Measurements from ENCODE around the gene MAP3K12.
A peak's percentile ranks its signal among the peaks of the same experiment; 100 is the strongest.
"Not testable (repeated sequence)": the region's sequence is repeated elsewhere in the genome, so short reads cannot be mapped to it uniquely, and the experiment has no call there.

The MAP3K12 gene

DNA sequence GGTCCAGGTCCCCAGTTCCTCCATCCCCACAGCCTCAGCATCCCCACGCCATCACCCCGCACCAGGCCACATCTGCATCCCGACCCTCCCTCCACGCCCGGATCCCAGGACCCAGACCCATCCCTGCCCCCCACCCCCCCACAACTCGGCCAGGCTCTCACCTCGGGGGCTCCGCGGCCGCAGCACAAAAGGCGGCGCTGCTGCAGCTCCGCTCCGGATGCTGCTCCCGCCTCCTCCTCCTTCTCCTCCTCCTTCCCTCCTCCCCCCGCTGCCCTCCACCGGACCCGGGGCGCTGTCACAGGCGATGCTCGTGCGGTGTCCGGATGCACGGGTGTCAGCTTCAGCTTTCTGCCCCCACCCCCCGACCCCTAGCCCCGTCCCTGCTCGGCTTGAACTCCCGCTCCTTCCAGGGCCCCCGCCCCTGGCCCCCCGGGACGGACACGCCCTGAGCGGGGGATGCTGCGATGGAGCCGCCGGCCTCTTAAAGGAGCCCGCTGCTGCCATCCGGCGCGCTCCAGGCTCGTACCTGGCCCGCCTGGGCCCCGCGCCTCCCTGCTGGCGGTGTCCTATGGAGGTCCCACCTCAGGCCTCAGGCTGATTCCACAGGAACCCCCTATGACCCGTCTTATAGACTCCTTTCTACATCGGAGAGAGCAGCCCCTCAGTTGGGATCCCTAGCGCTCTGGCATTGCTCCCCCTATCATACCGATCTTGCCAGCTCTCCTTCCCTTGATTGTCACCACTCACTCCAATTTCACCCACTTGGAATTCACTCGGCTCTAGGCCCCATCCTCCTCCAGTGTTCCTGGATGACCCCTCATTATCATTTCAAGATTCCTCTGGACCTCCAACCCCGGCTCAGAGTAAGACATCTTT, at the start of gene MAP3K12:
Gene MAP3K12 (minus strand): TSS at position 193 of the 876 bp plus-strand sequence. CDS start 12,067 bp downstream, outside the sequence.
- Histone ChIP-seq H3K27me3 (no peaks in the 10 kb centered on the region), H3K36me3 (peaks cover 8 to 24% (median 15%) of the 10 kb centered on the region in 11 experiments; a peak in 20 of 22 replicates), H3K9me3 (replicated peaks in 1 of 11) (no peaks in the 10 kb centered on the region), H4K20me1 (peaks cover 0 to 18% (median 0%) of the 10 kb centered on the region in 11 experiments; a peak in 5 of 22 replicates), H3K4me1 (peaks cover 62 to 79% (median 73%) of the 10 kb centered on the region in 10 experiments), H3K4me2 (peak within 1 kb of the TSS; percentile 89 to 99 (median 95)), H3K9ac (peak within 1 kb of the TSS; percentile 85 to 97 (median 92)), H3K27ac (peak within 1 kb of the TSS; percentile 79 to 98 (median 96)), H3K4me3 (peak within 1 kb of the TSS; percentile 58 to 79 (median 67))
- TF ChIP-seq Cebpa-rat (IDR thresholded peaks at IDR 0.05): no peak

GRCh38 chr12:53548354-53548753, 49.1 kb upstream of the MAP3K12 start:
- H3K27me3 ChIP-seq; H3K4me2 ChIP-seq; H3K27ac ChIP-seq; H3K4me3 ChIP-seq; H3K9me3 ChIP-seq (replicated peaks in 1 of 11); H4K20me1 ChIP-seq; H3K9ac ChIP-seq: not testable (repeated sequence)
- Histone ChIP-seq H3K4me1 (peaks cover 0 to 18% (median 7%) of the 10 kb centered on the region in 10 experiments; a peak in 7 of 20 replicates), H3K36me3 (peaks cover 57 to 81% (median 64%) of the 10 kb centered on the region in 11 experiments)

DNA sequence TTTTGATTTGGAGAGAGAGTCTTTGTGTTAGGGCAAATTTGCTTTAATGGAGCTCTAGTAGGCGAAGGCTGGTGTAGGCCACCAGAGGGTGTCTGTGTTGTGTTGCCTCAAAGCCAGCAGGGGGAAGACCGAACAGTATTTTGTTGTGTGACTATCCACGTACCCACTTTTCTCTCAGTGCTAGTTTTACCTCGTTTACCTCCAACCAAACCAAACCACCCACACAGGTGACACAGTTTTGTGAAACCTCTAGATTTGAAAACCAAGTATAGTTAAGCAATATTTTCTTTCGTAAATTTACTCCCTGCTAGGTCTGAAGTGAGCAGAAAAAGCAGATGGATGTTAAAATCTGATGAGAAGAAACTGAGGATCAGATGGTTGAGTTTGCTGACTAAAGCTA, 44.3 kb upstream of the MAP3K12 start:
- Histone ChIP-seq H3K36me3 (peaks cover 60 to 80% (median 64%) of the 10 kb centered on the region in 11 experiments), H4K20me1 (peaks cover 0 to 10% (median 0%) of the 10 kb centered on the region in 11 experiments; a peak in 1 of 22 replicates), H3K9ac (peak overlapping the region in 8 of 11 experiments; percentile 2 to 45 (median 18); a peak in 9 of 22 replicates), H3K4me3 (no peak overlapping the region), H3K27ac (peak overlapping the region in 7 of 11 experiments; percentile 1 to 38 (median 29); a peak in 5 of 22 replicates), H3K27me3 (no peaks in the 10 kb centered on the region), H3K9me3 (replicated peaks in 1 of 11) (no peaks in the 10 kb centered on the region), H3K4me1 (peaks cover 9 to 22% (median 13%) of the 10 kb centered on the region in 10 experiments; a peak in 13 of 20 replicates), H3K4me2 (peak overlapping the region in 2 of 11 experiments; percentile 2 to 9; a peak in 1 of 22 replicates)
- TF ChIP-seq Cebpa-rat (IDR thresholded peaks at IDR 0.05): no peak

- Histone ChIP-seq H3K27me3 (no peaks in the 10 kb centered on the region), H3K4me3 (no peak overlapping the region), H3K9me3 (replicated peaks in 1 of 11) (no peaks in the 10 kb centered on the region), H3K36me3 (peaks cover 80 to 98% (median 90%) of the 10 kb centered on the region in 11 experiments), H3K4me2 (peak overlapping the region in 6 of 11 experiments; percentile 9 to 50 (median 42); a peak in 12 of 22 replicates), H4K20me1 (no peaks in the 10 kb centered on the region), H3K27ac (no peak overlapping the region), H3K4me1 (peaks cover 9 to 25% (median 11%) of the 10 kb centered on the region in 10 experiments; a peak in 14 of 20 replicates), H3K9ac (no peak overlapping the region)
- TF ChIP-seq Cebpa-rat (IDR thresholded peaks at IDR 0.05): no peak
Measured at GRCh38 chr12:53539526-53539925, 40.3 kb upstream of the MAP3K12 start.

DNA sequence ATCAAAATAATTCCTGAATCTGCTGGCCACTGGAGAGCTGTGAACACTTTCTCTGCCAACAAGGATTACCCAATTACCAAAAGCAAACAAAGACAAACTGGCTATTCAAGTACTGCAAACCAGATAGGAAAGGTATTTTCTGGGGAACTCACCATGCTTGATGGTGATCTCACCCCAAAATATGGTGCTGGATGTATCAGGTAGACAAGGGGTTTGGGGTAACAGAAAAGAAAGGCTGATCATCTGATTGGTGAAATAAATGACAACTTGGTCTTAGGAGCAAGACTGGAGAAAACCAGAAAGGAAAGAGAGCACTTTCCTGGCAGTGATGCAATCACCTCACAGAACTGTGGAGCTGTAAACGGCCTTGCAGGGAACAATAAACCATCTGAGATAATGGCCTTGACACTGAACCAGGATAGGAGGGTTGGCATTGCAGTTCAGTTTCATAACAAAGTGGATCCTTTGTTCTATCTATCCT, 39.0 kb upstream of the MAP3K12 start:
- Histone ChIP-seq H3K27ac (no peak overlapping the region), H3K36me3 (peaks cover 92 to 100% (median 99%) of the 10 kb centered on the region in 11 experiments), H3K4me1 (peaks cover 5 to 32% (median 10%) of the 10 kb centered on the region in 10 experiments; a peak in 15 of 20 replicates), H3K9ac (no peak overlapping the region), H3K4me2 (no peak overlapping the region), H3K4me3 (no peak overlapping the region), H4K20me1 (no peaks in the 10 kb centered on the region), H3K27me3 (no peaks in the 10 kb centered on the region), H3K9me3 (replicated peaks in 1 of 11) (no peaks in the 10 kb centered on the region)
- 0 out of 22 replicates have a peak, but pooled peaks of 1 of the 11 experiments have one; percentile 8 for TF ChIP-seq Cebpa-rat (IDR thresholded peaks at IDR 0.05)

- Histone ChIP-seq H3K36me3 (peaks cover 93 to 100% (median 100%) of the 10 kb centered on the region in 11 experiments), H3K9me3 (replicated peaks in 1 of 11) (no peaks in the 10 kb centered on the region), H4K20me1 (no peaks in the 10 kb centered on the region), H3K4me2 (no peak overlapping the region), H3K4me3 (no peak overlapping the region), H3K27me3 (no peaks in the 10 kb centered on the region), H3K9ac (no peak overlapping the region), H3K4me1 (peaks cover 5 to 38% (median 10%) of the 10 kb centered on the region in 10 experiments; a peak in 15 of 20 replicates), H3K27ac (no peak overlapping the region)
- TF ChIP-seq Cebpa-rat (IDR thresholded peaks at IDR 0.05): no peak
Measured at GRCh38 chr12:53536962-53537361, 37.7 kb upstream of the MAP3K12 start.

GRCh38 chr12:53533471-53533870, 34.2 kb upstream of the MAP3K12 start:
- H3K4me2 ChIP-seq: peak overlapping the region in 3 of 11 experiments; percentile 31 to 75 (median 57); a peak in 4 of 22 replicates
- no peak for TF ChIP-seq Cebpa-rat (IDR thresholded peaks at IDR 0.05)
- H4K20me1 ChIP-seq: no peaks in the 10 kb centered on the region
- H3K4me1 ChIP-seq: peaks cover 0 to 38% (median 0%) of the 10 kb centered on the region in 10 experiments; a peak in 4 of 20 replicates
- no peaks in the 10 kb centered on the region for H3K27me3 ChIP-seq
- H3K9me3 ChIP-seq (replicated peaks in 1 of 11): no peaks in the 10 kb centered on the region
- H3K4me3 ChIP-seq: no peak overlapping the region
- peak overlapping the region in 1 of 11 experiments; percentile 49; a peak in 2 of 22 replicates for H3K9ac ChIP-seq
- H3K36me3 ChIP-seq: peaks cover 97 to 100% (median 99%) of the 10 kb centered on the region in 11 experiments
- peak overlapping the region in 3 of 11 experiments; percentile 39 to 83 (median 57); a peak in 5 of 22 replicates for H3K27ac ChIP-seq

GRCh38 chr12:53532524-53533445, 33.5 kb upstream of the MAP3K12 start:
- Histone ChIP-seq H3K36me3 (peaks cover 91 to 100% (median 95%) of the 10 kb centered on the region in 11 experiments), H3K4me3 (no peak overlapping the region), H3K4me1 (peaks cover 0 to 38% (median 0%) of the 10 kb centered on the region in 10 experiments; a peak in 5 of 20 replicates), H3K27ac (peak overlapping the region in 2 of 11 experiments; percentile 57 to 83; a peak in 2 of 22 replicates), H3K9ac (no peak overlapping the region), H3K27me3 (no peaks in the 10 kb centered on the region), H3K9me3 (replicated peaks in 1 of 11) (no peaks in the 10 kb centered on the region), H3K4me2 (peak overlapping the region in 2 of 11 experiments; percentile 57 to 75; a peak in 3 of 22 replicates), H4K20me1 (no peaks in the 10 kb centered on the region)
- no peak for TF ChIP-seq Cebpa-rat (IDR thresholded peaks at IDR 0.05)

Measured in BLaER1 treated with 17β-estradiol and CSF1 and Interleukin-3, amounts not matched to agents 10 nM and 100 nM (cell line).